Activated CD8-positive, alpha-beta memory T cell treated with anti-CD3 and anti-CD28 coated beads, Interleukin-2, amount 50 U/mL, for 1 hour (primary cell): ENCODE data around the gene ITPRIP.
A peak's percentile ranks its signal among the peaks of the same experiment; 100 is the strongest.

Source experiments
- DNase-seq: peaks from one replicate; pipeline ENCODE4 v3.0.0-alpha.2; 2020; ENCODE audit errors: extremely low read depth

ITPRIP gene

GRCh38 chr10:104342941-104343411, 4.7 kb upstream of the ITPRIP start:
- DNase-seq = no peak

DNA sequence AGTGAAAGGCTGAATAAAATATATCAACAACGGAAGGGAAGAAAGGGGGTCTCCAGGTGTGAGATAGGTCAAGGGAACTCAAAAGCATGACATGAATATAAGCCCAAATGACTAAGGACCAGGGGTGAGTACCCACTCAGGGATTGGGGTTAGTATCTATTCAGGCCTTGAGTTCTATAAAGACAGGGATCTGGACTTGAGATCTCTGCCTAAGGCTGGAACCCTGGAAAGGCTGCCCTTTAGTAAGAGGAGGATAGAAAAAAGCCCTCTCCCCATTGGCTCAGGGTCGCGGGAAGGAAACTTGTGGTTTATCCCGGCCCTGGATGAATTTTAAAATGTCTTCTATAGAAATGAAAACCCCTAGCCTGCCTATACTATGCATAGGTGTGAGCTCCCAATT, 2.4 kb upstream of the ITPRIP start:
- DNase-seq = no peak

- DNase-seq = no peak
These were observed 1.9 kb upstream of the ITPRIP start for GRCh38 chr10:104340111-104340526.

- no peak for DNase-seq
These were observed 1.3 kb upstream of the ITPRIP start for GRCh38 chr10:104339469-104340110.

GRCh38 chr10:104337521-104337984, 712 bp downstream of the ITPRIP start:
- no peak for DNase-seq

DNA sequence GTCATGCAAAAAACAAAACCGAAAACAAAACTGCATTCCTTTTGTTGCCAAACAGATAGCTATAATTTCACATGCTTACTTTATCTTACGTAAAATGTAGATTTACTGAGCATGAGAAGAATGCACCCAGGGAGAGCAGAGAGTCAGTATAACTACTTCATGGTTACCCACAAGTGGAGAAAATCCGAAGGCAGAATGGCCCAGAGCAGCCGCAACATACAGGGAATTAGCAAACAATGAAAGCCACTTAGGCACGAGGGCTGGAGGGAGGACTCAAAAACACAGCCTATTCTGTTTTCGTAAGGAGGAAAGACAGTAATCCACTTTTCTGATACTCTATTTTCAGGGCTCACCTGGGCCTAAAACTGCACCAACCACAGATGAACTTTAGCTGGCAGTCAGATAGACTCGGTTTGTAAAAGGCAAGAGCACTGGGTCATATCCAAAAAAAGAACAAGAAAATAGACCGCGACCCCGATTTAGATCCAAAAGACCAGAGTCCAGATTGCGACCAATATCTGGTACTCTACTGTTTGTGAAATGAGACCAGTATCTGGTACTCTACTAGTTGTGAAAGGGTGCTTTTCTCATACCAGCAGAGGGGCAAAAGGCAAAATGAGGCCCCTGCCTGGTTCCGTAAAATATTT, 1.3 kb downstream of the ITPRIP start:
- DNase-seq = no peak

- DNase-seq = no peak
These were observed 3.2 kb downstream of the ITPRIP start for GRCh38 chr10:104334965-104335650.

- DNase-seq = no peak
These were observed 3.7 kb downstream of the ITPRIP start for GRCh38 chr10:104334561-104334960.

- no peak for DNase-seq
These were observed 4.4 kb downstream of the ITPRIP start for GRCh38 chr10:104333728-104334373.

DNA sequence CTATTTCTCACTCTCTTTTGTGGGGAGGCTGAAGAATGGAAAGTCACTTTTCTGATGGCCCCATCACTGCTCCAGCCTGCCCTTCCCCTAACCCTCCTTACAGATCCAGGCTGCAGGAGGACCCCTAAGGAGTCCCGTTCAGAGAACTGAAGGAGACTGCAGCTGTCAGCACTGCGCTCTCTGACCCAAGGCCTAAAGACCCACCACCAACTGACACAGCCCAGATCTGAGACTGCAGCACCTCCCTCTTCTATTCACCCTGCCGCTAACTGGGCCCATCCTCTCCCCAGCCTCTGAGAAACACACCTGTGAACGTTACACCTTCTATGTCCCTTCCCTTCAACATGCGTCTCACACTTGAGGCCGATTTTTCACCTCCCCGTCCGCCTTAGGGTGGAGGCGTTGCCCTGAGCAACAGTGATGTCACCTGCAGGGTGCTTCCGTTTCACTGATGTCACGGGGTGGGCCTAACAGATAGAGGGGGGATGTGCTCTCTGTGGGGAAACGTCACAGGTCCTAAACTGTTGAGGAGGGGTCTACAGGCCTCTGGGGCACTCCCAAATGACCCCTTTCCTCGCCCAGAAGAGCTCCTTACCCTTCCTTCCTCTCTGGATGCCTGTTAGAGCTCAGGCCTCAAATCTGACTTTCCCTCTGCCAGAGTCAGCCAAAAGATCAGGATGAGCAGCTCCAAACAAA, 5.1 kb downstream of the ITPRIP start:
- peak; percentile 83 for DNase-seq

DNA sequence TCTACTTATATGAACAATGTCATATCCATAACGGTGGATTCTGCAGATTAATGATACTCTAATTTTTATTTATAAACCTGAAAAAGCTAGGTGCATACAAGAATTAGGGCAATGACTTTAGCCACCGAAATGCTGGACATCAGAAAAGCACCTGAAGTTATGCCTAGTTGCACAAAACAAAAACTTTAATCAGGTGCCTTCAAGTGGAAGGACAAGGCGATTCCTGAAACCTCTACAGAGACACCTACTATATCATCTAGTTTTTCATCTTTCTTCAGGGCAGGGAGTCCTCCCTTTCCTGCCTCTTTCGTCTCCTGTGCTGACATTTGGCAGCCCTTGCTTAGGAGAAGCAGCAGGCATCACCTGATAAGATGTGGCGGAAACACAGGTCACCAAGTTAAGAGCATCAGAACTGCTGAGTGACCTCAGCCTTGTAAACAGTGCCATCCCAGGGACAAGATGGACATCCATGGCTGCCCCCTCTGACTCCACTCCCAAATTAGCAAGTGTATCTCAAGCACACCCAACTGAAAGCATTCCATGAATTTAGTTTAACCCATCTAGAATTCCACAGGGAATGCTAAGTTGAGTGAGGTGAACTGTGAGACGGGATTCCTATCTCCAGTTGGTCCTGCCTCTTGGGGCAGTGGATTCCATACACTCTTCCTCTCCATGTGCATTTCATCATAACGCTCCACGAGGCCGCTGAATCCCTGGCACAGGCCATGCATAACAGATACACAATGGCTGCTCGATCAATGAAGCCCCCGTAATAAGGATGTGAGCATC, 5.8 kb downstream of the ITPRIP start:
- no peak for DNase-seq

- DNase-seq = no peak
These were observed 6.9 kb downstream of the ITPRIP start for GRCh38 chr10:104331208-104331838.

DNA sequence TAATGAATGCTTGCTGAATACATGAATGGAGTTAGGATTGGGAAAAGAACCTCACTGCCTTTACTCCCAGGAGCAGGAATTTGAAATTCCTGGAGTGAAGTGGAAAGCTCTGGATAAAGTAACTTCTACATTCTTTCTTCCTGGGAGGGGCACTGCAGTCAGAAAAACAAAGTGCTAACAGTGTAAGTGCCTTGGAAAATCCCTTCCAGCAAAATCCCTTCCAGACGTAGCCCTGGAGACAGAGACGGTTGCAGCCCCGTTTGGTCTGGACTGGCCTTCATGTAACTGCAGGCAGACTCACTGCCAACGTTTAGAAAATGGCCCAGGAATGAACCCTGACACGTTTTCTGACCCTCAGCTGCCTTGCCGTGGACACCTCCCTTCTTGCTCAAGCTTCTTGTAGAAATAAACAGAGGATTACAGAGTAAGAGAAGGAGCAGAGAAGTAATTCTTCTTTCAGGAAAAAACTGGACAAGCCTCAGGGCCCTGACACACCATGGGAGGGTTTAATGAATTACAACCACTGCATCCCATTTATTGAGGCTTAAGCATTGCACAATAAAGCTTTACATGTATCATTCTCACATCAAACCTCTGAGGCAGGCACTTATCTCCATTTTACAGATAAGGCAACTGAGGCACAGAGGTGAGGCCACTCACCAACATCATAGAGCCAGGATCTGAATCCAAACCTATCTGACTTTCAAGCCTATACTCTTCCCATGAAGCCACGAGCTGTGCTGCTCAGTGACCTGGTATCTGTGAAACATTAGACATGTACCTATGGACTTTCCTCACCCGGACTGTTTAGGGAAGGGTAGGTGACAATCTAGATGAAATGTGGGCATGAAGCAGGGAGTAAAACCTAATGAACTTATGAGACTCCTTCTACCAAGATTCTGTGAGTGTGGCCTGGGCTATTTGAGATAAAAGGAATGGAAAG, 7.8 kb downstream of the ITPRIP start:
- DNase-seq = no peak

DNA sequence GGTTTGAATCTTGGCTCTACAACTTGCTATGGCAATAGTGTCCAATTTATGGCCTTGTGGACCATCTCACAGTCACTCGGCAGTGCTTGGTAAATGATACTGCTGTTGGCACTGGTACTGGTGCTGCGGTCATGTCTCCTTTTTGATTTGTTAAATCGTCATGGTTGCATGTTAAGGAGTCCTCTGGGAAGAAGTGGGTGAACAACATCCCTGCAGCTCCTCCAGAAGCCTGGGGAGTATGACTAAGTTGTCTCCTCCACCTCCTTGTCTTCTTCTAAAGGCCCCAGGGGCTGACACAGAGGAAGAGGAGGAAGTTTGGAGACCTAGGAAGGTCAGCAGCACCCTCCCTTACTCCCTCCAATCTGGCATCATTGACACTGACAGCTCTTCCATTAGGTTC, 8.5 kb downstream of the ITPRIP start:
- no peak for DNase-seq

- DNase-seq = peak; percentile 79
These were observed 9.2 kb downstream of the ITPRIP start for GRCh38 chr10:104328896-104329710.

DNA sequence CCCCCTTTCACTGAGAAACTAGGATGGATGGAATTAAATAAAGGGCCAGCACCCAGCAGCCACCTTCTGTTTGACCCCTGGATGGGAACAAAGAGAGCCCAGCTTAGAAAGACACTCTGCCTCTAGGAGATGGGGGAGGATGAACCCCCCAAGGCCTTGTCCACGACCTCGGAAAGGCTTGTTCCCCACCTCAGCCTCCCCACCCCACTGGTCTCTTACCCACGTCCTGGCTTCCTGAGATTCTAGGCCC, 9.7 kb downstream of the ITPRIP start:
- DNase-seq = no peak

DNA sequence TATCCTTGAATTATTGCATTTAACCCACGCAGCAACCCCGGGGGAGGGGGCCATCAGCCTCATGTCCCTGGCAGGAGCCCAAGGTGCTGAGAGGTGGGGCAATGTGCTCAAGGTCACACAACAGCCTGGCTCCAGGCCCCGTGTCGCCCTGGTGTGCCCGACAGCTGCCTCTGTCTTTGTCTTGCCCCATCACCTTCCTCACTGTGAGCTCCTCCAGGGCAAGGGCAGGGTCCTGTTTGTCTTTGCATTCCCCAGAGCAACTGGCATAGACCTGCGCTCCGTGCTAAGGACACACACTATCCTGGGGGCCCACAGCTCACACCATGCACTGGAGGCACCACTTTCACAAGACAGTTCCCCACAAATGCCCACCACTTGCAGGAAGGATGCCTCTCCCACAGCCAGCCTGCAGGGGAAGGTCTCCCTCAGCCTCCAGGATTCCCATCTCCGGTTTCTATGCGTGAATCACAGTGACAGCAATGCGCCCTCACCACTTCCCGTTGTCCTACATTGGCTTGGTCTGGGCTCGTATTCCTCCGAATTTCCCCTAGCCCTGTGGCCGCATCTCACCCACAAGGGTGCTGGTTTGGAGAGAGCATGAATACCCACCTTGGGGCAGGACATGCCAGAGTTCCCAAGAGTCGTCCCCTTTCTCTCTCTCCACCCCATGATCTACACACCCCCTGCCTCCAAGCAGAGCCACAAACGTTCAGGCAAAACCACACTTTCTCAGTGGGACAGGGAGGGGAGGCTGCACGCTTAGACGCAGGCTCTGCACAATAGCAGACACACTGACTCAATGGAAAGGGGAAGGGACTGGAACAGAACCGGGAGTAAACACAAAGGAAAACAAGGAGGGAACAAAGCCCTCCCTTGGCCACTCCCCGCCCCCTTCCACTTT, 10.3 kb downstream of the ITPRIP start:
- DNase-seq = no peak
